RPMI7951 (cell line): ENCODE results near the gene PPP1R13B. TPM values are rescaled to one million over a fixed set of nuclear protein-coding genes. Genes with fewer than 3 reads are reported as not detected.
"Not testable (repeated sequence)": the region's sequence is repeated elsewhere in the genome, so short reads cannot be mapped to it uniquely, and the experiment has no call there.

Experiments used
- DNase-seq: peaks from one replicate; pipeline ENCODE4 v3.0.0-alpha.2; 2012; ENCODE audit warnings: low read depth
- total RNA-seq: library from RNA; depleted of rRNA; stranded (reverse); fragments of >200 nt; shearing (Covaris generic); gene quantifications from 2 replicates; pipeline ENCODE4 v1.2.3, GENCODE V29; 2014

PPP1R13B gene
- total RNA-seq, 1 experiment from 2014 or later = 1.6 TPM

DNA sequence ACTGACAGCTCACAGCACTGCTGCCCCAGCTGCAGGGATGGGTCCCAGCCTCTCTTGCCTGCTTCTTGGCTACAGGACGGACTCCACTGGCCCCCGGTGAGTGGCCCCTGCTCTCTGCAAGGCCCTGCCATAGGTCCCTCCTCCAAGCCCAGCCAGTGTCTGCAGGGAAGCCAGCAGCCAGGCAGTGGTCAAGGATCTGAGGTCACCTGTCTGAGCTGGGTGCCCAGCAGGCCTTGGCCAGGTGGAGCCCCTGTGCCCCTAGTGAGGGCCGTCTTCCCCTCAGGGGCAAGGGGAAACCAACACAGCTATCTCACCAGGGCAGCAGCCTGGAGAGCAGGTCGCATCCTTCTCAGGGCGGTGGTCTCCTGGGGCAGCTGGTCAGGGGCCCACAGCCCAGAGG lies 145.3 kb downstream of the PPP1R13B start:
- no peak for DNase-seq

DNA sequence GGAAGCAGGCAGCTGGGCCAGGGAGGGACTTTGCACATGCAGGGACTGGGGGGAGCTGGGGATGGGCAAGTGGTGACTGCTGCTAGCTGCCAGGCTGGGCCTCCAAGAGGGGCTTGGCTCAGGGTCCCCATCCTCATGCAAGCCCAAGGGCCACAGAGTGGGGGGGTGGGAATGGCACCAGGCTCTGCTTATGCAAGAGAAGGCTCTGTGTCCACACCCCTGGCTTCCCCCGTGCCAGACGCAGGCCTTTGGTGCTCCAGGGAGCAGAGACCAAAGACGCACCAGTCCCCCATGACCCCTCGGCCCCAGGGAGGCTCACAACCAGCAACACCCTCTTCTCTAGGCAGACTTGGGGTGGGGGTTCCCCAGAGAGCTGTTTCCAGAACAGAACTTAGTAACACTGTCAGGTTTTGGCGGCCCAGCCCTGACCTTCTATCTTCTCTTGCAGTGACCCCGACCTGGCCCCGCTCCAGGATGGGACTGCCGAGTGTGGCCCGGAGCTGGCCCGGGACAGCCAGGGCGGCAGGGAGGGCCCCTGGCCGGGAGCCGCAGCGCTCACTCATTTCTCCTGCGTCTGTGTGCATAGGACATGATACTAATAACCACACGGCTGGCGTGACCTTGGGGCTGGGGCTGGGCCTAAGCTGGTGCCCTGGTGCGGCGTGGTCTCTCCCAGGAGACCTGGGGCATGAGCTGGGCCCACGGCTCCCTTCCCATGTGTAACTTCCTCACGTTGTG lies 146.5 kb downstream of the PPP1R13B start:
- no peak for DNase-seq

DNA sequence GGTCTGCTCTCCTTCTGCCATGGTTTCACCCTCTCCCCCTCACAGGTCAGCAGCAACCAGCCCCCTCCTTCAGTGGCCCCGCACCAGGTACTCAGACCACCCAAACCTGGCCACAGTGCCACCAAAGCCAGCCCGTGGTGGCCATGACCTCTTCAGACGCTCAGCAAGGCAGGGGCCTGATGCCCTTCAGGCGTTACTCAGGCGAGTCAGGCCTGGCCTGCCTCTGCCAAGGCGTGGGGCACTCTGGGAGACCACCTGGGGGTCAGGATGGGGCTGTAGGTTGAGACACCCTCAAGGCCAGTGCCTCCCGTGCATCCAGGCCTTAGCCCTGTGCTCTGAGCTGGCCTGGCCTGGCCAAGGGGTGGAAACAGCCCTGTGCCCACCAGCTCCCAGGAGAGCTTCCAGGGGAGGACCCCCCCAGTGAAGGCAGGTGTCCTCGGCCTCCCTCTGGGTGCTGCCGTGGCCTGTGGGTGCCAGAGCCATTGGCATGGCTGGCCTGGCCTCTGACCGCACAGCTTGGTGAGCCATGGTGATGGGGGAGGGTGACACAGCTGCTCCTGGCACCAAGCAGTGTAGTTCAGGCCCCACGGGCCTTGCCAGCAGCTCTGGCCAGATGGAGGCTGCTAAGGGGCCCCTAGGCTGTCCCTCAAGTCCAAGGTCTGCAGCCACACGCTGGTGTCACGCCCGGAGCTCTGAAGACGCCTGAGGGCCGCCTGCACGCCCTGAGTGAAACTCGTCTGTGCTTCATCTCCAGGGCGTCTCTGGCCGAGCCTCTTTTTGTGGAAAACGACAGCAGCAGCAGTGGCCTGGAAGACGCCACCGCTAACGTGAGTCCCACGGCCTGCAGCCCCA lies 147.2 kb downstream of the PPP1R13B start:
- no peak for DNase-seq

DNA sequence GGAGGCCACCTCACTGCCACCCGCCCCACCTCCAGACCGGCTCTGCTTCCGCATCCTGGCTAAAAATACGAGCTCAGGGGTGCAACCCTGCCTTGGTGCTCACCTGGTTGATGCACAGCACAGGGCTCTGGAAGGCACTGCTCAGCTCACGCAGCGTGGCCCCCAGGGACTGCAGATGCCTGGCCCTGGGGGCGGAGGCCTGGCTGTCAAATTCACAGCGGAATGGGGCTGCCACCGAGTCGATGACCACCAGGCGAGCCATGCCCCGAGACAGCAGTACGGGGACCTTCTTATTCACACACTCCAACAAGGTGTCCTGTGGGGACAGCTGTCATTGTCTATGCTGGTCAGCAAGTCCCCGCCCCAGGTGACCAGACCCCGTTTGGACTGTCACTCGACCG lies 148.1 kb downstream of the PPP1R13B start:
- no peak for DNase-seq

DNA sequence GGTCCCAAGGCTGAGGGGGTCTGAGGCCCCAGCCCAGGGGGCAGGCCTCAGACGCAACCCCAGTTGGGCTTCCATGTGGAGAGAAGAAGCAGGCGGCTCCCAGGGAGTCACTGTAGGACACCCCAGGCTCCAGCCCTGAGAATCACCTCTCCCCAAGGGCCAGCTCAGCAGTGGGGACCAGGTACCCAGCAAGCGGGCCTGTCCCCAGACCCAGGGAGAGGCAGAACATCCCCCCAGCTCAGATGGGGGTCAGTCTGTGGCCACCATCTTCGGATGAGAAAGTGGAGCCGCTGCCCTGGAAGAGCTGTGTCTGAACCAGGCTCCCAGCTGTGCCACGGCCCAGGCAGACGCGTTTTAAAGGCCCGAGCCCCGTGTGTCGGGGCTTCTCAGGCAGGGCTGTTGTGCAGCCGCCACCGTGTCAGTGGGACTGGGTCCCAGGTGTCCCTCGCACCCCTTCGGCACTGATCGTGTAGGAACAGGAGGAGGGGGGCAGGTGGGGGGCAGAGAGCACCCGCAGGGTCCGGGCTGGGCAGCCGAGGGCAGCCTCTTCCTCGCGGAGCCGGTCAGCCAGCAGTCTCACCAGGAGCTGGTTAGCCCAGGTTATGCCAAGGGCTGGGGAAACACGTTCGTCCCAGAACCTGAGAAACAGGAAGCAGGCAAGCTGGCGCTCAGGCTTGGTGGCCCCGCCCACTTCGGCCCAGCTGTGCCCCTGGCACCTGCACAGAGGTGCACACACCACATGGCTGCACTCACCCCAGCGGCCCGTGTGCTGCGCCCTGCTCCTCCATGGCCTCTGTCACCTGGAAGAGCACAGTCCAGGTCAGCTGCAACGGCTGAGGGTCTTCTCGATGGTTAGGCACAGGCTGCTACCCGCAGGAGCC lies 148.8 kb downstream of the PPP1R13B start:
- DNase-seq = no peak

DNA sequence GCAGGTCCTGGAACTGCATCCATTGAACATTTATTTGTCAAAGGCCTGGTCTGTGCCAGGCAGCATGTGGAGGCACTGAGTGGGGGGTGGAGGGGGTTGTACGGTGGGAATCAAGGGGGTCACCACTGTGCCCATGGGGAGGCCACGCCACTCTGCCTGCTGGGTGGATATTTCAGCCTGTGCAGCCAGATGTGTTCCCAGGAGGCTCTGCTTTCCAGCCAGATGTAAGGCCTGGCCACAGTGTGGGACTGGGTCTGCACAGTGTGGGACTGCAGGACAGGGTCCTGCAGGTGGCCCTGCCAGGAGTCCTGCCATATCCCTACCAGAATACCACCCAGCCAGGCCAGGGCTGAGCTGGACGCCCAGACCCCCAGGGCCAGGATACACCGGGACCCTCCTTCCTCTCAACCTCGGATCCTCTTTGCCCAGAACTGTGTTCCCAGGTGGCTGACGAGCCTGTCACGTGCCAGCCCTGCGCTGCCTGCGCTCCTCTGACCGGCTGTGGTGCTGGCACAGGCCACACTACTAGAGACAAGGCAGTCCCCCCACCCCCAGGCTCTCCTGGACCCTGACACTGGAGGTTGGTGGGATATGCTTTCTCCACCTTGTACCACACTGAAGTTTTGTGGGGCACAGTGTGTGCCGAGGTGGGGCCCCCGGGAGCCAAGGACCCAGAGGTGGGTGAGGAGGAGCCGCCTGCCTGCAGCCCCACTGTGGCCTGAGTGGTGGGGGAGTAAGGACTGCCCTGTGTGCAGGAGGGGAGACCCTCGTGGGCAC lies 149.6 kb downstream of the PPP1R13B start:
- DNase-seq = no peak

DNA sequence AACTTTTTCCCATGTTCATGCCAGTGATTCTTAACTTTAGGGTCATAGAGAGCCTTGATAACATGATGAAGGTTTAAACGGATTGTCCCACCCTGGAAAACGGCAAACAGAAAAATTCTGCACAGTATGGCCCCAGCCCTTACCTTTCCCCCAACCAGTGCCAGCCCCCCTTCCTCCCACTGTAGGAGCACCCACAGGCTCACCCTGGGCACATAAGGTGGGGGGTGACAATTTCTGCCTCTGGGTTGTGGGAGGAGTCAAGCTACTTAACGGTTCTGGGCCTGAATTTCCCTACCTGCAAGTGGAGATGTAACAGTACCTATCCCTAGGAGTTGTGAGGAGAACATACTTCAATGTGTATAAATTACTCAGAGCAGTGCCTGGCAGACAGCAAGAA lies 150.2 kb downstream of the PPP1R13B start:
- DNase-seq = no peak

DNA sequence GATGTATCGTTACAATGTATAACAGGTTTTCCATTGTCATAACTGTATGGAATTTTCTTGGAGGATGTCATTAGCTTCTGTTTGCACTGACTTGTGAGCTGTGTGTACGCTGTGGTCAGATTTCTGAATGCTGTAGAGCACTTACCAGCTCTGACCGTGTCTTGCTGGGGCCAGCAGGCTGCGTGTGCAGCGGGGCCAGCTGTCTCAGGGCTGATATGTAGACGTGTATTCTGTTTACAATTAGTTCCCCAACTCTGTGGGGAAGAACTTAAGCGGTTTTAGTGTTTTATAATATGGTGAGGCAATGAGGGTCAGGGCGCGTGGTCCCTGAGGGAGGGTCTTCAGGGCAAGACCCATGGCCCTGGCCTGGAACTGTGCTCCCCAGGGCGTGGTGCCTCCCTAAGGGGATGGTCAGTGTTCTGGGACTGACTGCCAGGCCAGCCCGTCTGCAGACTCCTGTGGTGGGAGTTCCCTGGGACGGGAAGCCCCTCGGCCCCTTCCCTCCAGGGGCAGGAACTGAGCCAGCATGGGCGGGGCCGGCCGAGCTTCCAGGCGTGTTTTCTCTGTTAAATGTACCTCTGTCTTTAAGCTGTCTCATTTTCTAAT lies 150.8 kb downstream of the PPP1R13B start:
- DNase-seq = no peak

DNA sequence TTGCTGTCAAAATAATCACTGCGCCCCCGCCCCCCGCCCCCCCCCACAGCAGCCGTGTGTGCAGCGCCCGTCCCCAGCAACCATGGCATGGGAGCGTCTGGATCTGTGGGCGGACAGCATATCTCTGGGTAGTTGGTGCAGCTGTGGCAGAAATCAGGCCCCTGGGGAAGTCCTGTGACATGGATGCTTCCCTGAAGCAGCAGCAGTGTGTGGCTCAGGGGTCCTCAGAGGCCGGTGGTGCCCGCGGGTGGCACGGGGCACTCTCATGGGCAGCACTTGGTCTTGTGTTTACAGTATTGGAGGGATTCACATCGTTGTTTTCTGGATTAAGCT lies 151.3 kb downstream of the PPP1R13B start:
- no peak for DNase-seq

DNA sequence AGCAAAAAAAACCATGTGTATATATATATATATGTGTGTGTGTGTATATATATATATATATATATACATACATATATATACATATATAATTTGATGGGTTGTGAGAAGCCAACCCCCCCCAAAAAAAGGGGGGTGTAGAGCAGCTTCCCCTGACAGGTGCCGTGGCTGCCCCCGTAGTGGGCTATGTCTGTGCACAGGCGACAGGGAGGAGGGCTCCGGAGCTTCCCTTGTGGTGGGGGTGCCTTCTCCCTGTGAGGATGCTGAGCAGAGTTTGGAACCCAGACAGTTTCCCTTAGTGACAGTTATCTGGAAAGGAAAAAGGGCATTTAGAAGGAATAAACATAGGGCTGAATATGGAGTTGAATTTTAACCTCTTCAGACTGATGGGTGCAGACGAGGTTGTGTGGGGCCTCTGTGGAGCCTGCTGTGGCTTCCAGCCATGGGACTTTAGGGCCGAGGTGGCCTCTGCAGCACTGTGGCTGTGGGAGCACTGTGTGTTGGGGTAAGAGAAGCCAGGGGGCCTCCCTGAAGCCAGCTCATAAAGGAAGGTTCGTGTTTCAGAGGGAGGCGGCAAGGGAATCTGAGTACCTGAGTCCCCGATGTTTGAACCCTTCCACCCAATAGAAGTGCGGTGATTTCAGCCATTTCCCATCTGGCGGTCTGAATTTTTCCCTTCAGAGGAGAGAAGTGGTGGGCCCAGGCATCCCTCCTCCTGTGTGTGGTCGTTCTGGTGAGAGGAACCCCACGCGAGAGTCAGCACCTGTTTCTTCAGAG lies 151.9 kb downstream of the PPP1R13B start:
- DNase-seq = no peak

DNA sequence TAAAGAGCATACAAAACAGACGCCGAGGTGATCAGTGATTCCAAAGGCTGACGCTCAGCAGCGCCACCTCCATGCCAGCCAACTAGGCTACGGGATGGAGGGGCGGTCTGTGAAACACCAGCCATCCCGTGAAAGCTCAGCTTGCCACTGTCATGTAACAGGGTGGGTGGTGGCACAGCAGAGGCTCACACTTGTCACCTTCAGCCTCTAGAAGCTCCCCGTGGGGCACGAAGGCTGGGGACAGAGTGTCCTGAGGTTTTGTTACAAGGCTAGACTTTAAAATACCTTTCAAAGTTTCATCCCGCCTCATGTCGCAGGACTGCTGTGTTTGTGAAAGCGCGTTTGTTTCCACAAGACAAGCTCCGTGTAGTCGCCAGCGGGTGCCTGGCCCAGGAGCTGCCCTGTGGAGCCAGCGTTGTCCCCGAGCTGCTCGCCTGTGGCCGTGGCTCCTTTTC lies 152.8 kb downstream of the PPP1R13B start:
- DNase-seq = no peak

DNA sequence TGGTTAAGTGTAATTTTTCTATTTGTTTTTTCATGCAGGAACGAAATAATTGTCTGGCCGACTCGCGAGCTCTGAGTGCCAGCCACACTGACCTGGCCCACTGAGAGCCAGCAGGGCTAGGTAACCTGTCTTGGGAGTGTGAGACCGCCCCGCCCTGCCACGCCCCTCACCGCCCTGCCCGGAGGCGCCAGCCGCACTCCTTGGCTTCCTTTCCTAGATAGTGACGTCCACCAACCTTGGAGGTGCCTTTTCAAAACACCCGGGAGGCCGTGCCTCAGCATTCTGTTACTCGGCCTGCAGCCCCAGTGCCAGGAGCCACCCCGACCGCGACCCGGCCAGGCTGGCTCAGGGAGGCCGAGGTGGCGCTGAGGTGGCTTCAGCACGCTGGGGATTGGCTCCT lies 153.9 kb downstream of the PPP1R13B start:
- DNase-seq = no peak

DNA sequence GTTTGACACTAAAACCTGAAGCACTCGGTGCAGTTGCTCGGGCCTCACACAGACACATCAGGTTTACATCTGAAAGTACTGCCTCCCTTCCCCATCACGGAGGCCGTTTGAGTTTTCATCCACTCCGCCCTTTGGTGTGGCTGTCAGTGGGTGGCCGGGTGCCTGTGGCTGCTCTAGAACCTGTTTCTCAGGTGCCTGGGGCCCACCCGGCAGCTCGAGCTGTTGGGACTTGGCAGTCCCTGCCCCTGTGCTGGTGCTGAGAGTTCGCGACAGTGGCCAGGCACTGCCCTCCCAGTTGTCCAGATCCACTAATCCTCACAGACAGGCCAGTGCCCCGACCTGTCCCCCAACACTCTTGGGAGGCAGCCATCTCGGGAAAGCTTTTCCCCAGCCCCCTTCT lies 154.5 kb downstream of the PPP1R13B start:
- no peak for DNase-seq

DNA sequence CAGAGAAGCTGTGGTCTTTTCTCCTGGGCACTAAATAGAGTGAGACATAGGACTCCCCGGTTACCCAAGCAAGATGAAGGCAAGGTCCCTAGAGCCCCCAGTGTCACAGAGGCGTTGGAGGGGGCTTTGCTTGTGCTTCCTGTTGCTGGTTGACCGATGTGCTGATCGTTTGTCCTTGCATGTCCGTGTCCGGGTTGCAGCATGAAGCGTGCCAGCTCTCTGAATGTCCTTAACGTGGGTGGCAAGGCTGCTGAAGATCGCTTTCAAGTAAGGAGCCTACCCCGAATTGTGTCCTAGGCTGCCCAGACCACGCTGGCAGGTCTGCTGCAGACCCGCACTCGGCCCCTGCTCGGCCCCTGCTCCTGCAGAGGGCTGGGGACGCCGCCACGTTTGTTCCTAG lies 155.2 kb downstream of the PPP1R13B start:
- no peak for DNase-seq

DNA sequence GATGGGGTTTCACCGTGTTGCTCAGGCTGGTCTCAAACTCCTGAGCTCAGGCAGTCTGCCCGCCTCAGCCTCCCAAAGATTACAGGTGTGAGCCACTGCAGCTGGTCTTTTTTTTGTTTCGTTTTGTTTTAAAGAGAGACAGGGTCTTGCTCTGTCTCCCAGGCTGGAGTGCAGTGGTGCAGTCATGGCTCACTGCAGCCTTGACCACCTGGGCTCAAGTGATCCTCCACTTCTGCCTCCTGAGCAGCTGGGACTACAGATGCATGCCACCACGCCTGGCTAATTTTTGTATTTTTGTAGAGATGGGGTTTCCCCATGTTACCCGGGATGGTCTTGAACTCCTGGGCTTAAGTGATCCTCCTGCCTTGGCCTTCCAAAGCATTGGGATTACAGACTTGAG lies 155.7 kb downstream of the PPP1R13B start:
- DNase-seq = not testable (repeated sequence)

DNA sequence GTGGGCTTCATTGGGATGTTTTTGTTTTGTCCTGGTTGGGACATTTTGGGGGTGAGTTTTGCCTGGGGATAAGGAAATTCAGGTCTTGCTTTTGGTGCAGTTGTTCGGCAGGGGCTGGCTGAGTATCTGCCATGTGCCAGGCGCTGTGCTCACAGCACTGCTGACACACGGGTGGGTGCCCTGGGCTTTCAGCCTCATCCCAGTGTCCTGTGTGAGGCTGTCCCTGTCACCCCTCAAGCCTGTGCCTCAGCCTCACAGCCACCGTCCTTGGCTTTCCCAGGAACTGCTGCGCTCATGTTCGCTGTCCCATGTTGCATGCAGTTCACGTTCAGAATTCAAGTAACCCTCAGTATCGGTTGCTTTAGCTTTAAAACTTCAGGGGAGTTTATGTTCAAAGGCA lies 157.0 kb downstream of the PPP1R13B start:
- no peak for DNase-seq

DNA sequence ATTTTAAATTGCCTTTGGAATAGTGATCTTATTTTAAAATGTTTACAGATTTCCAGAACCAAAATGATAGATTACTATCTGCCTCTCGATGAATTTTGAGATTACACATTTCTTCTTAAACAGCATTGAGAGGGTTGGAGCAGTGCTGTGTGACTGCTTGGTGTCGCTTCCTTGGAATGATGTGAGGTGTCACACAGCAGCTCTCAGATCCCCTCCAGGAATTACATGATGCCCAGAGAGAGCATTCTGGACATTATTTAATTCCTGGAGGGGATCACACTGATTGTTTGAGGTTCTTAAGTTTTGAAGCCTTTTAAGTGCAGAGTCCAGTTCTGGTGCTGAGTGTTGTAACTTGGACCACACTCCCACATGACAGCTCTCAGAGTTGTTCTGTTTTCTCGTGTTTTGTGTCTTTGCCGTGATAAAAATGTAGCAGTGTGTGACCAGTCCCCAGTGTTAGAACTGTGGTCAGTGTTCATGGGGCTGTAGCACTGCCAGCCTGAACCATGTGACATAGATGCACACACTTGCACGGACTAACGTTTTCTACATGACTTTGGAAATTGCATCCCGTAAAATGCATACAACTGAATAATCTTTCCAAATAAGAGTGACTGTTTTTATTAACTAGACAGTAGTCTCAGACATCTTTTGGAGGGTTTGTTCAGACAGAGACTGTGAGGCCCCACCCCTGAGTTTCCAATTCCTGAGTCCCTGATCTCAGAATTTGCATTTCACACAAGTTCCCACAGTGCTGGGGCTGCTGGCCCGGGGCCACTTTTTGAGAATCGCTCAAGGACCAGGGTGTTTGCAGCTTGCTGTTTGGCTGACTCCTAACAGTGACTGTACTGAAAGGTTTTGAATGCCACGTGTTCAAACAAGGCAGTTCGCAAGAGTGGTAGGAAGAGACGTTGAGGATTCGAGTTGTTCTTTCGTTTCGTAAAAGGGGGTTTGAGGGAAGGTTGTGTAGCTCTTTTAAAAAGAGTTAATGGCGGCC lies 158.2 kb downstream of the PPP1R13B start:
- peak; percentile 49 for DNase-seq

DNA sequence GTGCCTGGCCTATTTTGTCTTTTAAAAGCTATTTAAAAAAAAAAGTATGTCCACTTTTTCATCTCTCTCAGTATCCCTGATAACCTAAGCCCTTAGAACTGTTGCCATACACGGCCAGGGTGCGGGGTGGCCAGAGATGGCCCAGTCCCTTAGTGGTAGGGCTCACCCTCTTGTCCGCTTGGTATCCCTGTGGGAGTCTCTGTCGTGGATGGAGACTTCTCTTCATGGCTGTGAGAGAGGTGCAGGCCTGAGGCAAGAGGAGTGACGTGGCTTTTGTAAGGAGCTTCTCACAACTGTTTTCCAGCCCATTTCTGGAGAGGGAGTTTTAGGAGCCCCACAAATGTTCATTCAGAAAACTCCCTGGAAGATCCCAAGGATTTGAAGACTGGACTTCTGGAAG lies 158.9 kb downstream of the PPP1R13B start:
- DNase-seq = no peak

DNA sequence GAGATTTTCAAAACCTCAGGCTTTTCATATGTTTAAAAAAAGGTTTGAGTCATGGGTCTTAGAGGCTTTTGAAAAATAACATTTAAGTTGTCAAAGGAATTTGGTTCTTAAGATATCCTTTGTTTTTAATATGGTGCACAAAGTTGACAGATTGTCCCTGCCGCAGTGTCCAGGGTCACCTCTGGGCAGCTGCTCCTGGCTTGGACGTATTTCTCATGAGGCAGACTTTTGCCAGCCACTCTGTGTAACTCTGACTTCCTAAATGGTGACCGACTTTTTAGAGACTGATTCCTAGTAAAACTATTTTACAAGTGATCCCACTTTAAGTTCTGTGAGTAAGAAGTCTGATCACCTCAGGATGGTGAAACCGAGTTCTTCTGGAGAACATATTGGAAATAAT lies 159.7 kb downstream of the PPP1R13B start:
- DNase-seq = no peak
